Ramos (cell line): ENCODE measurements around the gene ZG16.
"Not testable (repeated sequence)": the region's sequence is repeated elsewhere in the genome, so short reads cannot be mapped to it uniquely, and the experiment has no call there.

Experiments
- in situ Hi-C: fragments of 300-500 bp; cut with MboI; formaldehyde crosslinking; loops from one replicate; pipeline ENCODE4 v1.14.3; 2022; ENCODE audit warnings: low sequenced_read_pairs; ENCODE audit not compliant: unreplicated experiment

The ZG16 gene

DNA sequence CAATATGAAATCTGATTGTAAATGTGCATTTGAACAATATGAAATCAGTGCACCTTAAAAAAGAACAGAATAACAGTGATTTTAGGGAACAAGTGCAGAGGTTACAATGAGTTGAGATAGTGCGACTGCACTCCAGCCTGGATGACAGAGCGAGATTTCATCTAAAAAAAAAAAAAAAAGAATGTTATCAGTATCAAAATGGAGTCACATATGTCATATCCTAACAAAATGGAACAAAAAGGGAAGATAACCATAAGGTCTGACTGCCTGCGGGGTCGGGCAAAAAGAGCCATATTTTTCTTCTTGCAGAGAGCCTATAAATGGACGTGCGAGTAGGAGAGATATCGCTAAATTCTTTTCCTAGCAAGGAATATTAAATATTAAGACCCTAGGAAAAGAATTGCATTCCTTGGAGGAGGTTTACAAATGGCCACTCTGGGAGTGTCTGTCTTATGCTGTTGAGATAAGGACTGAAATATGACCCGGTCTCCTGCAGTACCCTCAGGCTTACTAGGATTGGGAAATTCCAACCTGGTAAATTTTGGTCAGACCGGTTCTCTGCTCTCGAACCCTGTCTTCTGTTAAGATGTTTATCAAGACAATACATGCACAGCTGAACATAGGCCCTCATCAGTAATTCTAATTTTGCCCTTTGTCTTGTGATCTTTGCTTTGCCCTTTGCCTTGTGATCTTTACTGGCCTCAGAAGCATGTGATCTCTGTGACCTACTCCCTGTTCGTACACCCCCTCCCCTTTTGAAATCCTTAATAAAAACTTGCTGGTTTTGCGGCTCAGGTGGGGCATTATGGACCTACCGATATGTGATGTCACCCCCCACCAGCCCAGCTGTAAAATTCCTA, 5.3 kb downstream of the ZG16 start:
- in situ Hi-C loops = loop anchor here (10.0 kb wide), 1 partner anchor 79 kb away; no protein-coding TSS in a partner anchor

DNA sequence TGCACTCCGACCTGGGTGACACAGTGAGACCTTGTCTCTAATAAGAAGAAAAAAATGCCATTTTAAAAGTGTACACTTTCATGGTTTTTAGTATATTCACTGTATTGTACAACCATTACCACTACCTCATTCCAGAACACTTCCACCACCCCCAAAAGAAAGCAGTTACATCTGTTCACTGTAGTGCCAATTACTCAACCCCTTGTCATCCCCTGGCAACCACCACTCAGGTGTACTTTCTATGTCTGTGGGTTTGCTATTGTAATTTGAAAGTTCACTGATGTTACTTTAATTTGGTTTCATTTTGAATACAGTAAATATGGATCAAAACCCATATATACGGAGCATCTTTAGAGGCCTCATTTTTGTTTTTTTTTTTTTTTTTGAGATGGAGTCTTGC, 6.1 kb downstream of the ZG16 start:
- in situ Hi-C loops = loop anchor here (10.0 kb wide), 1 partner anchor 79 kb away; no protein-coding TSS in a partner anchor

DNA sequence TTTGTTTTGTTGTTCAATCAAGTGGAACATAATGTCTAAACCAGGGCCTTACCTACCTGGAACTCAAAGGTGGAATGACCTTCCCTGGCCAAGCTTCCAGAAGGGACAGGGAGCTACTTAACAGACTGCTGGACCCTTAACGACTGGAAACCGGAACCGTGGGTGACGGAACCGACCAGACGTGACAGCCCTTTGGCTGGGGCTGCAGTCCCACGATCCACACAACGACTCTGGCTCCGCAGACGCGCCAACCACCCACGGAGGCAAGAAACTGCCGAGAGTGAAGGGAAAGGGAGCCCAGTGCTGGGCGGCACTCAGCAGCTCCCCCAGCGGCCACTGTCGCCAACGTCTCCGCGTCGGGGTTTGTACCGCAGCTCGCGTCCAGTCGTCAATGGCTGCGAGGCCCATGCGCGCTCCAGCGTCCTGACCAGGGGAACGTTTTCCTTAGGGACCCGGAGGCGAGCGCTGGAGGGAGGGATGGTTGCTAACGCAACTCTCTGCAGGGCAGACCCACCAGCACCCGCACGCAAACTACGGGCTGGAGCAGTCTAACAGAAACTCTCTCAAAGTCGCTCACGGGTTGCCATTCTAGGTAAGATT, 6.9 kb downstream of the ZG16 start:
- in situ Hi-C loops = loop anchor here (10.0 kb wide), 1 partner anchor 80 kb away; no protein-coding TSS in a partner anchor

DNA sequence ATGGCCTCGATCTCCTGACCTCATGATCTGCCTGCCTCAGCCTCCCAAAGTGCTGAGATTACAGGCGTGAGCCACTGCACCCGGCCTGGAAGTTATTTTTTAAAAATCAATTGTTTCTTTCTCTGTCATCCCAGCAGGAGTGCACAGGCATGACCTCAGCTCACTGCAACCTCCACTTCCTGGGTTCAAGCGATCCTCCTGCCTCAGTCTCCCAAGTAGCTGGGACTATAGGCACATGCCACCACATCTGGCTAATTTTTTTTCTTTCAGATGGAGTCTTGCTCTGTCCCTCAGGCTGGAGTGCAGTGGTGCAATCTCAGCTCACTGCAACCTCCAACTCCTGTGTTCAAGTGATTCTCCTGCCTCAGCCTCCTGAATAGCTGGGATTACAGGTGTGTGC, 9.1 kb downstream of the ZG16 start:
- in situ Hi-C loops = loop anchor here (10.0 kb wide), 1 partner anchor 82 kb away; no protein-coding TSS in a partner anchor

DNA sequence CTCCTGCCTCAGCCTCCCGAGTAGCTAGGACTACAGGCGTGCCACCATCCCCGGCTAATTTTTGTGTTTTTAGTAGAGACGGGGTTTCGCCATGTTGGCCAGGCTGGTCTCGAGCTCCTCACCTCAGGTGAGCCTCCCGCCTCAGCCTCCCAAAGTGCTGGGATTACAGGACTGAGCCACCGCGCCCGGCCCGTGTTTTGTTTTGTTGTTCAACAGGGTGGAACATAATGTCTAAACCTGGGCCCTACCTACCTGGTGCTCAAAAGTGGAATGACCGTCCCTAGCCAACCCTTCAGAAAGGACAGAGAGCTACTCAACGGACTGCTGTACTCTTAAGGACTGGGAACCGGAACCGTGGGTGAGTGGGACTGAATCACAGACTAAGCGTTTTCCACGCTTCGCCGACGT, 11.7 kb downstream of the ZG16 start:
- in situ Hi-C loops = loop anchor here (10.0 kb wide), 1 partner anchor 85 kb away; no protein-coding TSS in a partner anchor

DNA sequence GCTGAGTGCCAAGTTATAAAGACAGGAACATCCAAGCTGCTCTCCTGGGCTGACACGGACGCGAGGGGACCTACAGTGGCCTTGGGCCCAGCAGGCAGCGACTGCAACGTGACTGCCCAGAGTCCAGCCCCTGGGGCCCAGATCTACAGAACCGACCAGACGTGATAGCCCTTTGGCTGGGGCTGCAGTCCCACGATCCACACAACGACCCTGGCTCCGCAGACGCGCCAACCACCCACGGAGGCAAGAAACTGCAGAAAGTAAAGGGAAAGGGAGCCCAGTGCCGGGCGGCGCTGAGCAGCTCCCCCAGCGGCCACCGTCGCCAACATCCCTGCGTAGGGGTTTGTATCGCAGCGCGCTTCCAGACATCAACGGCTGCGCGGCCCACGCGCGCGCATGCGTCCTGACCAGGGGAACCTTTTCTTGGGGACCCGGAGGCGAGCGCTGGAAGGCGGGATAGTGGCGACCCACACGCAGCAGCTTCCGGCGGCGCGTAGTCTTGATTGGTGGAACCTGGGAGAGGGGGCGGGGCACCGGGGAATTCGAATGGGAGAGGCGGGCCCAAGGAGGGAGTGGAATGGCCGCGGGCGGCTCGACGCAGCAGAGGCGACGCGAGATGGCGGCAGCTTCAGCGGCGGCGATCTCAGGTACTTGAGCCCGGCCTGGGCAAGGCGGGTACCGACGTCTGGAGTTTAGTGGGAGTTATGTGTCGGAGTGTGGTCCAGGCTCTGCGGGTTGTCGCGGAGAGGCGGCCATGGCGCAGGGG, 12.3 kb downstream of the ZG16 start, which contains the start of gene KIF22:
KIF22 (plus strand) TSS at position 569 of the 766 bp plus-strand sequence; CDS start at position 578, 9 bp downstream.
- in situ Hi-C loops = no loop called here

DNA sequence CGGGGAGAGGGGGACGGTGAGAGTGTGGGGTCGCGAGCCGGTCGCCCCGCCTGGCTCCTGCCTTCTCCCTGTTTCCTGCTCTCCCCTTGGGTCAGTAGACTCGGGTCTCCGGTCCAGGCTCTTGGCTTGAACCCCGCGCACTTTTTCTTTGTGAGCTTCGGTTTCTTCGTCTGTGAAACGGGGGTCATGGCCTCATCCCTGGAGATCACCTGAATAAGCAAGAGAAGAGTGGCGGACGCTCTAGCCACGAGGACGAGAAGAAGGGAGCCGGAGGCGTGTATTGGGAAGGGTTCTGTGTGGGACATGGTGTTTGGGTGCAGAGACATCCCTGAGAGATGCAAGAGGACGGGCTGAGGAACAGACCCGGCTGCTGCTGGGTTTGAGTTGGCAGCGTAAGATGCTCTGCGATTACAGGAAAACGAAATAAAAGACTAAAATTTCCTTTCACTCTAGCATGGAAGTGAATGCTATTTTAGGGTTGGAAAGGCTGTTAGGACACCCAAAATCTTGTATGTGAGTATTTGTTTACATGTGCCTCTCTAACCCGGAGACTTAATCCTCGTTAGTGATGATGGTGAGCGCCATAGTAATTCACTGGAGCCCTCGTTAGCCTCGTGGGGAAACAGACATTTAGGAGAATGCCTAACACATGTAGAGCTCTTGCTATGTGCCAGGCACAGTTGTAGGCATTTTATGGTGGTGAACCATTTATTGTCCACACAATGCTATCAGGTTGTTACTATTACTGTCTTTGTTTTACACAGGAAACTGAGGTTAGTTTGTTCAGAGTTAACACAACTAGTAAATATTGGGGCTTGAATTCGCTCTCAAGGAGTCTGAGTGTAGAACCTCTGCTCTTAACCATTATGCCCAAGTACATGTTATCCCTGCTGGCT, 13.1 kb downstream of the ZG16 start:
- in situ Hi-C loops = no loop called here

DNA sequence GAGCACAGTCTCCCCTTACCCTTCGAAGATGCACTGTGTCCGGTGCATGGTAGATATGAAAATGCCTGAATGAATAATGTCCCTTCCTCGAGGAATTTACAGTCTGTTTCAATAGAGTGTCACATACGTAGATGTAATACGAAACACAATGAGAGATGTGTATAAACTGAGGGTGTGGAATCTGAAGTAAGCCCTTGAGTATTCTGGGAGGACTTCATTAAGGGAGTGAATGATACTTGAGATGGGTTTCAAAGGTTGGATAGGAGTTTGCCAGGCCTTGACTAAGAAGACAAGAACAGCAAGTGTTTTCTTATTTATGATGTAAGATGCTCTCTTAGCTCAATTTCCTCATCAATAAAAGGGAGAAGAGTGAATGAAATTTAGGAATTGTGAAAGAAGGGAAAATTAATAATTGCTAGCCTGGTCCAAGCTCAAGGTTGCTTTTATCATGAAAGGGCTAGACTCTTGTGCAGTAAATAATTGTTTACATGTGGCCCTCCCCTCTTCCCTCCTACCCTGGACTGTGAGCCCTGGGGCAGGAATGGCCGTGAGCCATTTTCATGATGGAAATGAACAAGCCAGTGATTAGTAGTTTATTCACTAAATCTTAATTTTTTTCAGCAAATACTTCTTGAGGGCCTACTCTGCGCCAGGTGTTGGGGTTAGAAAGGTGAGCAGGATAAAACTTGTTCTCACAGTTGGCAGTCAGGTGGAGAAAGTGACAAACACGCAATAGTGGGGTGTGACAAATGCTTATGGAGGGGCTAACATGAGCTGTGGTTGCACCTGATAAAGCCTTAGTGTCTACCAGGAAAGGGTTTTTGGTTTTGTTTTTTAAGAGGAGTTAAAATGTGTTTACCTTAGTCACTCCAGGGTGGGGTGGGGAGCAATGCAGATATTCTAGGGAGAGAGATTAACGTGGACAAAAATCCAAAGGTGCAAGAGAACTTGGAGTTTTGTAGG, 14.1 kb downstream of the ZG16 start:
- in situ Hi-C loops = no loop called here

DNA sequence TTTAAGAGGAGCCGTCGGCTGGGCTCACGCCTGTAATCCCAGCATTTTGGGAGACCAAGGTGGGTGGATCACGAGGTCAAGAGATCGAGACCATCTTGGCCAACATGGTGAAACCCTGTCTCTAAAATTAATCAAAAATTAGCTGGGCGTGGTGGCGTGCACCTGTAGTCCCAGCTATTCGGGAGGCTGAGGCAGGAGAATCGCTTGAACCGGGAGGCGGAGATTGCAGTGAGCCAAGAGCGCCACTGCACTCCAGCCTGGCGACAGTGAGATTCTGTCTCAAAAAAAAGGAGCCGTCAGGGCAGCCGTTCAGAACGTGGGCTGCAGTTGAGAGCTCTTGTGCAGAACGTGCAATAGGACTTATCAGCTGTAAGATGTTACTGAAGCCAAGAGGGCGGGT, 15.1 kb downstream of the ZG16 start:
- in situ Hi-C loops = not testable (repeated sequence)

DNA sequence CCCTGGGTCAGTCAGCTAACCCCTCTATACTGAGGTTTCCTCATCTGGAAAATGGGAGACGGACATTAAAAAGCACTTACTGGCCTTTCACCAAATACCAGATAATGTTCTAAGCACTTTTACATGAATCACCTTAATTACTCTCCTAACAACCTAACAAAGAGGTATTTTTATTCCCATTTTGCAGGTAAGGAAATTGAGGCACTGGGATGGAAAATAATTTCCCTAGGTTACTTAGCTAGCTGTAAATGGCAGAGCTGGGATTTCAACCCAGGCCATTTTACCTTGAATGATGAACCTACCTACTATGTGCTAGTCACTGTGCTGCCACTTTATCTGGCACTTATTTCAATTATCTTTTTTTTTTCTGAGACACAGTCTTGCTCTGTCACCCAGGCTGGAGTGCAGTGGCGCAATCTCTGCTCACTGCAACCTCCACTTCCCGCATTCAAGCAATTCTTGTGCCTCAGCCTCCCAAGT, 16.2 kb downstream of the ZG16 start:
- in situ Hi-C loops = no loop called here

DNA sequence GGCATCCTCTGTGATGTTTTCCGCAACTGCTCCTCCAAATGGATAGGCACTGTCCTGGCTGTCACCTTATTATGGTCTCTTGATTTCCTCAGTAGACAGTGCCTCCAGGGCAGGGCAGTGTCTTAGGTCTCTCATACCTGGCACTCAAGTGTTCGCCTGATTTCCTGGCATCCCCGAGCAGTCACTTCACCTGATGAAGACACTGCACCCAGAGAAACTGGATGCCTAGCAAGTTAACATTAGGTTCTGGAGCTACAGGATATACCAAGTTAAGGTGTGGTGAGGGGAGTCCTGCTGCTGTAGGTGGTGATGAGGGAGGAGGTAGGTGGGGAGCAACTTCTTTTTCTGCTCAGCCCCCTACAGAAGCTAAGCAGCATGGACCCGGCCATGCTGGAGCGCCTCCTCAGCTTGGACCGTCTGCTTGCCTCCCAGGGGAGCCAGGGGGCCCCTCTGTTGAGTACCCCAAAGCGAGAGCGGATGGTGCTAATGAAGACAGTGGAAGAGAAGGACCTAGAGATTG, 24.4 kb downstream of the ZG16 start:
- in situ Hi-C loops = loop anchor here (25.0 kb wide), 1 partner anchor 585 kb away; the partner anchor contains the start of genes SEPTIN1 and ZNF48

DNA sequence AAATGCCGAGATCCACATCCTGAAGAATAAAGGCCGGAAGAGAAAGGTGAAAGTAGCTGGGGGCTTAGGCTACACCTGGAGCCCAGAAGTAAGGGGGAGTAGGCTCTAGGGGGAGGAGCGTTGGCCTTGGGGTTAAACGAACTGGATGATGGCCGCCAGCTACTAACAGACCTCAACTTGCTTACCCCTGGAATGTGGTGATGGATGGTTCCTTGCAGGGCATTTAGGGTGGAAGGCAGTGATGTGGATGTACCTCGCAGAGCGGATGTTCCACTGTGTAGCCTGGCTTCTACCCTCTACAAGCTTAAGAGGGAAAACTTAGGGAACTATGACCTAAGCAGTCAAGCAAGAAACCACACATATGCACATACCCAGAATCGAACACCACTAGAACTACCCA, 26.0 kb downstream of the ZG16 start:
- in situ Hi-C loops = loop anchor here (25.0 kb wide), 1 partner anchor 583 kb away; the partner anchor contains the start of genes SEPTIN1 and ZNF48

DNA sequence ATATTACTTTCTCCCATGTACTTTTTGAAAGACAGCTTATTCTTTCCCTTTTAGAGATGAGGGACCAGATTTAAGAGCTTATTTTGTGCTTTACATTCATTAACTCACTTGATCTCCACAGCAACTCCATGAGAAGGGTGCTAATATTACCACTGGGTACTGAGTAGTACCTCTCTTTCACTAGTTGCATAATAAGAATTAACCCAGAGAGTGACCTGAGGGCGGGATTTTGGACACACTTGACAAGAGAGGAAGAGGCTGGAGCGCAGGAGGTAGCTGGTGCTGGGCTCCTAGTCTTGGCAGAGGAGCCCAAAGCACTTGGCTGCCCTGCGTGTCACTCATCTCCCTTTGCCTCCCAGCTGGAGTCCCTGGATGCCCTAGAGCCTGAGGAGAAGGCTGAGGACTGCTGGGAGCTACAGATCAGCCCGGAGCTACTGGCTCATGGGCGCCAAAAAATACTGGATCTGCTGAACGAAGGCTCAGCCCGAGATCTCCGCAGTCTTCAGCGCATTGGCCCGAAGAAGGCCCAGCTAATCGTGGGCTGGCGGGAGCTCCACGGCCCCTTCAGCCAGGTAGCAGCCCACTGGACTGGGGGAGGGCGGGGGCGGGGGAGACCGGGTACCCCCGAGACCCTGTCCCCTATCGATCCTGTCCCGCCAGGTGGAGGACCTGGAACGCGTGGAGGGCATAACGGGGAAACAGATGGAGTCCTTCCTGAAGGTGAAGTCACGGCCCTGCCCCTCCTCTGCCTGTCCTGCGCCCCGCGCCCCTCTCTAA, 26.6 kb downstream of the ZG16 start:
- in situ Hi-C loops = loop anchor here (25.0 kb wide), 1 partner anchor 583 kb away; the partner anchor contains the start of genes SEPTIN1 and ZNF48

DNA sequence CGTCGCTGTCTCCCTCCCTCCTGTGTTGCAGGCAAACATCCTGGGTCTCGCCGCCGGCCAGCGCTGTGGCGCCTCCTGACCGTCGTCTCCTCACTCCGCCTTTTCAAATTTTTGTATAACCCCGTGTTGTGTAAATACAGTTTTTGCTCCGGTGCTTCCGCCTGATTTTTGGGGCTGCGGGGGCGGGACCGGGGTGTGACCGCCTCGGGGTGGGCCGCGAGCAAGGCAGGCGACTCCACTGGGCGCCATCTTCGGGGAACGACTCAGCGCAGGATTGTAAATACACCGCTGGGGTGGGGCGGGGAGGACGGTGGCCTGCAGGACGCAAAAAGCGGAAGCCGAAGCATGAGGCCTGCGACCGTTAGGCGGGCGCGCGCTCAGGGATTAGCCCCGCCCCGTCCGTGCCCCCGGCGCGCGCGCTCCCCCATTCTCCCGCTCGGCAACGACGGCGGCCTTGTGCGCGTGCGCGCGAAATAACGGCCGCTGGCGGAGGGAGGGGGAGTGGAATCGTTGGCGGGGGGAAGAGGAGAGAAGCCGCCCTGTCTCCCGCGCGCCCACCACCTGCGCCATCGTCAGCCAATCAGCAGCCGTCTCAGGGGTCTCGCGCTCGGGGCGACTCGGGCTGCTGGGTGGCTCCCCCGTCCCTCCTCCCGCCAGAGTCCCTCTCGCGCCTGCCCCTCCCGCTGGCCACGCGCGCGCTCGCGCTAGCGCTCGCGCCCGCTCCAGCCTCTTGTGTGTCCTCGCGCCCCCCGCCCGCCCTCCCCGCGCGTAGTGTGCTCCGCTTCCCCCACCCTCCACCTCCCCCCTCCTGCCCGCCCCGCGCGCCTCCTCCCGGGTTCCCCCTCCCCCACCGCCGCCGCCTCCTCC, 27.4 kb downstream of the ZG16 start:
- in situ Hi-C loops = loop anchor here (25.0 kb wide), 1 partner anchor 582 kb away; the partner anchor contains the start of genes SEPTIN1 and ZNF48

DNA sequence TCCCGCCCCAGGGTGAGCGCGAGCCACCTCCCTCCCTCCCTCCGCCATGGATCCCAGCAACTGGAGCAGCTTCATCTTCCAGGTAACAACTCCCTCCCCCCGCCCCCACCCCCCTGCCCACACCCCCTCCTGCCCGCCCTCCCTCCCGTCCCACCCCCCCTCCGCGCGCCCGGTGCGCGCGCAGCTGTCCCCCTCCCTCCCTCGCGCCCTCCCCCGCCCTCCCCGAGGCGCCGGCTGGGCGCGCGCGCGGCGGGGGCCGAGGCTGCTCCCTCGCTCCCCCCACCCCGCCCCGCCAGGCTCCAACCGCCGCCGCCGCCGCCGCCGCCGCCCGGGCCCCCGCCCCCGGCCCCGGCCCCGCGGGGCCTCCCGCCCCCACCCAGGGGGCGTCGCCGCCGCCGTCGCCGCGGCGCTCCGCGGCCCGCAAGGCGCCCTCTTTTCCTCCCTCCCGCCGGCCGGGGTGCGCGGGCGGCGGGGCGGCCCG, 28.1 kb downstream of the ZG16 start, which contains the start of gene MAZ:
MAZ (plus strand) TSS at position 431 of the 481 bp plus-strand sequence. CDS start 173 bp downstream, outside the sequence.
- in situ Hi-C loops = loop anchor here (25.0 kb wide), 1 partner anchor 581 kb away; the partner anchor contains the start of genes SEPTIN1 and ZNF48
